ENCODE measurements around the gene ATG3. TPM values are rescaled to one million over a fixed set of nuclear protein-coding genes. Genes with fewer than 3 reads are reported as not detected.
A peak's percentile ranks its signal among the peaks of the same experiment; 100 is the strongest.
"Not testable (repeated sequence)": the region's sequence is repeated elsewhere in the genome, so short reads cannot be mapped to it uniquely, and the experiment has no call there.

The ATG3 gene
- total RNA-seq, 2 donors from 2014 or later = 45.7 to 73.5 TPM

DNA sequence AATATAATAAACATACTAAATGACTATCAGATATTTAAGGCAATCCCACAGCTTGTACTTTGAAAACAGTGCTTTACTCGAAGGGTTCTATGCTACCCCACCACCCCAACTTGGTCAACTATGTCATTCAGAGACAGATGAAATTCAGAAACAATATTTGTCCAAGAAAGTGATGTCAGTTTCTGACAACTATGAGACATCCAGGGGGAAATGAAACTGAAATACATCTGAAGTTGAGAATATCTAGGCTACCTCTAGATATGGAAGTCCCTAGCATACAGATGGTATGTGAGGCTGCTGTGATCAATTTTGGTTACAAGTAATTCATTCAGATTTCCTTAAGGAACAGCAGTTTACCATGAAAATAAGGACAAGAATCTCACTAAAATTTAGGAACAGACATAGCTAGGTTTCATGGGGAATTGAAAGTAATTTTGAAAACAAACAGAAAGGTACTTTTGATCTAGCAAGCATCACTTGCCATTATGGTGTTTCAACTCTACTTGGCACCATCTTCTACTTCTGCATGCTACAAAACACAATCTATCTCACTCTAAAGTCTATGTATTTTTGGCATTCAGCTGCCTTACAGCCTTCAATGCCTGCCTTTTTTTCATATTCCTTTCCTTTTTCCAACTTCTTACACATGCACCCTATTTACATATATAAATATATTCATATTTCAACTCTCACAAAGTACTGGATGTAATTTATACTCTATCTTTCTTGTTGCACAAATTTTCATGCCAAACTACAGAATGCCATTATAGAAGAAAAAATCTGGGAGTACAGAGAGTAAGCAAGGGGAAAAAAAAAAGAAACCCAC, 21.7 kb downstream of the ATG3 start:
- DNase-seq (ENCODE audit: low spot score) = no peak
- Histone ChIP-seq H3K4me1 (replicated peaks) (no peaks in the 10 kb centered on the region), H3K36me3 (no peaks in the 10 kb centered on the region), H3K27ac (no peak overlapping the region), H3K27me3 (replicated peaks; ENCODE audit: insufficient read depth) (no peaks in the 10 kb centered on the region), H3K9me3 (no peaks in the 10 kb centered on the region), H3K4me3 (no peak overlapping the region)
- 92% methylated on average over 1 of the region's 1 CpG for WGBS
- intact Hi-C loops (cut with DNase I) = loop anchor here (10.0 kb wide), 1 partner anchor 425 kb away; no protein-coding TSS in a partner anchor
- TF ChIP-seq POLR2AphosphoS5 (IDR thresholded peaks at IDR 0.05) = no peak
- TF ChIP-seq, protein P1, sequence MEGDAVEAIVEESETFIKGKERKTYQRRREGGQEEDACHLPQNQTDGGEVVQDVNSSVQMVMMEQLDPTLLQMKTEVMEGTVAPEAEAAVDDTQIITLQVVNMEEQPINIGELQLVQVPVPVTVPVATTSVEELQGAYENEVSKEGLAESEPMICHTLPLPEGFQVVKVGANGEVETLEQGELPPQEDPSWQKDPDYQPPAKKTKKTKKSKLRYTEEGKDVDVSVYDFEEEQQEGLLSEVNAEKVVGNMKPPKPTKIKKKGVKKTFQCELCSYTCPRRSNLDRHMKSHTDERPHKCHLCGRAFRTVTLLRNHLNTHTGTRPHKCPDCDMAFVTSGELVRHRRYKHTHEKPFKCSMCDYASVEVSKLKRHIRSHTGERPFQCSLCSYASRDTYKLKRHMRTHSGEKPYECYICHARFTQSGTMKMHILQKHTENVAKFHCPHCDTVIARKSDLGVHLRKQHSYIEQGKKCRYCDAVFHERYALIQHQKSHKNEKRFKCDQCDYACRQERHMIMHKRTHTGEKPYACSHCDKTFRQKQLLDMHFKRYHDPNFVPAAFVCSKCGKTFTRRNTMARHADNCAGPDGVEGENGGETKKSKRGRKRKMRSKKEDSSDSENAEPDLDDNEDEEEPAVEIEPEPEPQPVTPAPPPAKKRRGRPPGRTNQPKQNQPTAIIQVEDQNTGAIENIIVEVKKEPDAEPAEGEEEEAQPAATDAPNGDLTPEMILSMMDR (IDR thresholded peaks at IDR 0.05) = no peak
- TF ChIP-seq POLR2A (IDR thresholded peaks at IDR 0.05) = no peak

DNA sequence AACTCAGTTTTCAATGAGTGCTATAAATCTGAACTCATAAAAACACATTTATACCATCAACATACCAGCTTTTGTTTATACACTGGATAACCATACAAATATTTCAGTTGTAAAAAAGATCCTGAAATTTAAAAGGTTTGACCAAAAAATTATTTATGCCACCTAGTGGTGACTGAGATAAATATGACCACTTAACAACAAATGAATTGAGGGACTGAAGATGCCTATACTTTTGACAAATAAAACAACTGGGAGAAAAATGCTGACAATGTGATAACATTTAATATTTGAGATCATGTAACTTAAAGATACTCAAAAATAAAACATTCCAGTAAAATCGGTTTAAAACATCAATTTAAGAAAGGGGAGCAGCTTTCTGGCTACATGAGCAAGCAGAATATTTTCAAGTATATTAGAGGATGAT, 30.4 kb downstream of the ATG3 start:
- DNase-seq (ENCODE audit: low spot score) = no peak
- Histone ChIP-seq H3K27ac (no peak overlapping the region), H3K36me3 (no peaks in the 10 kb centered on the region), H3K4me1 (replicated peaks) (no peaks in the 10 kb centered on the region), H3K4me3 (no peak overlapping the region), H3K9me3 (no peaks in the 10 kb centered on the region), H3K27me3 (replicated peaks; ENCODE audit: insufficient read depth) (no peaks in the 10 kb centered on the region)
- 7% methylated on average over 1 of the region's 1 CpG for WGBS
- intact Hi-C loops (cut with DNase I) = loop anchor here (10.0 kb wide), 1 partner anchor 417 kb away; no protein-coding TSS in a partner anchor
- TF ChIP-seq POLR2A (IDR thresholded peaks at IDR 0.05) = no peak
- no peak for TF ChIP-seq POLR2AphosphoS5 (IDR thresholded peaks at IDR 0.05)
- TF ChIP-seq, protein P1 (IDR thresholded peaks at IDR 0.05) = peak; percentile 40 to 59 (median 57)

DNA sequence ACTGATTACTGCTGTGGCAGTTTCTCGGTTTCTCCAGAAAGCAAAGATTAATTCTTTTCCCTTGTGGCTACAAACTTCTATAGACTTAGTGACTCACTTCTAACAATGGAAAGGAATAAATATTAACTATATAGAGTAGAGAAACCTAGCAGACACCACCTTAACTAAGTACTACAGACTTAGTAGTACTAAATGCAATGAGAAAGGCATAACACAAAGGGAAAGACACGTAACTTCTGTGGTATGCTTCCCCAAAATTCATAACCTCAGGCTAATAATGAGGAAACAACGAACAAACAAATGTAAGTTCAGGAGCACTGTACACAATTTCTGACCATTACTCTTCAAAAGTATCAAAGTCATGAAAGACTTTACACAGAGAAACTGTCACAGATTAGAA, 31.2 kb downstream of the ATG3 start:
- Histone ChIP-seq H3K4me3 (no peak overlapping the region), H3K9me3 (no peaks in the 10 kb centered on the region), H3K27ac (no peak overlapping the region), H3K27me3 (replicated peaks; ENCODE audit: insufficient read depth) (no peaks in the 10 kb centered on the region), H3K4me1 (replicated peaks) (no peaks in the 10 kb centered on the region), H3K36me3 (no peaks in the 10 kb centered on the region)
- 94% methylated on average over 3 of the region's 3 CpGs for WGBS
- TF ChIP-seq, protein P1 (IDR thresholded peaks at IDR 0.05) = no peak
- no peak for TF ChIP-seq POLR2AphosphoS5 (IDR thresholded peaks at IDR 0.05)
- TF ChIP-seq POLR2A (IDR thresholded peaks at IDR 0.05) = no peak
- intact Hi-C loops (cut with DNase I) = loop anchor here (10.0 kb wide), 1 partner anchor 416 kb away; no protein-coding TSS in a partner anchor
- DNase-seq (ENCODE audit: low spot score) = no peak

DNA sequence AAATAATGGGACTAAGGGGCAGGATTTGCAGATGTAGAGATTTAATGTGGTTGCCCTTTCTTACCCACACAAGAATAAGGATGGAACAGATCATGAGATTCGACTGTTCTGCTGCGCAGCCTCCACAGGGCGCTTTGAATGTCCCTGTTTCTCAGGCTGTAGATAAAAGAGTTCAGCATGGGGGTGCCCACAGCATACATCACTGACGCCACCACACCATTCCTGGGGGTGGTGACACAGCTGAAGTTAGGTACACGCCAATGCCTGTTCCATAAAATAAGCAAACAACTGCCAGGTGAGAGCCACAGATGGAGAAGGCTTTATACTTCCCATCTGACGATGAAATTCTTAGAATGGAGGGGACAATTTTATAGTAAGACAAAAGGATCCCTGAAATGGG, 37.6 kb downstream of the ATG3 start:
- DNase-seq (ENCODE audit: low spot score); H3K36me3 ChIP-seq; H3K27ac ChIP-seq; H3K4me1 ChIP-seq (replicated peaks); intact Hi-C loops (cut with DNase I); H3K27me3 ChIP-seq (replicated peaks; ENCODE audit: insufficient read depth); H3K4me3 ChIP-seq; H3K9me3 ChIP-seq: not testable (repeated sequence)
- WGBS = 91% methylated on average over 6 of the region's 6 CpGs

DNA sequence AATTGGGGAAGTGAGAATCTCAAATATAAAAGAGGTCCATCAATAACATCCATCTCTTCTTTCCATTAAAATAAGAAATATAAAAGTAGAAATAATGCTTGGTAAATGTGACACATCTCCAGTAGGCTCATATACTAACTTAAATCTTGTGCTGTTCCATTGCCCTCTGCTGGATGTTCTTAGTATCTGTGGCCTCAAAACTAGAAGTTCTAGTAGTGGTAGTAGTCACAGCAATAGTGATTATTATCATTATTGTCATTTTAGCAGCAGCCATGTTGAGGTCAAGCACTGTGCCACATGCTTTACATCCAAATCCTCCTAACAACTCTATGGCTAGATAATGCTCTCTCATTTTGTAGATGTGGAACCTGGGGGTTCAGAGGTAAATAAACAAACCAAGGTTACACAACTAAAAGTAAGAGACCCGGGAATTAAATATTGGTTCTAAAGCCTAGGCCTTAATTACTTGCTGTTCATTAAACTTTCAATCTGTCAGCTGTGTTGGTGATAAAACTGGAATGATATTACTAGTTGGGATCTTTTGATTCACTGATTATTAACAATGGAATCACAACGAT, 42.2 kb downstream of the ATG3 start:
- WGBS = 53% methylated on average over 2 of the region's 2 CpGs
- no peak for TF ChIP-seq POLR2A (IDR thresholded peaks at IDR 0.05)
- TF ChIP-seq, protein P1 (IDR thresholded peaks at IDR 0.05) = peak; percentile 36 to 90 (median 82)
- no peak for TF ChIP-seq POLR2AphosphoS5 (IDR thresholded peaks at IDR 0.05)
- H3K36me3 ChIP-seq = no peaks in the 10 kb centered on the region
- H3K4me3 ChIP-seq = no peak overlapping the region
- no peaks in the 10 kb centered on the region for H3K27me3 ChIP-seq (replicated peaks; ENCODE audit: insufficient read depth)
- no peaks in the 10 kb centered on the region for H3K9me3 ChIP-seq
- intact Hi-C loops (cut with DNase I) = loop anchor here (2.0 to 5.0 kb wide), 2 partner anchors 195 to 212 kb away; no protein-coding TSS in a partner anchor
- peak; percentile 51 for DNase-seq (ENCODE audit: low spot score)
- H3K27ac ChIP-seq = no peak overlapping the region
- no peaks in the 10 kb centered on the region for H3K4me1 ChIP-seq (replicated peaks)

DNA sequence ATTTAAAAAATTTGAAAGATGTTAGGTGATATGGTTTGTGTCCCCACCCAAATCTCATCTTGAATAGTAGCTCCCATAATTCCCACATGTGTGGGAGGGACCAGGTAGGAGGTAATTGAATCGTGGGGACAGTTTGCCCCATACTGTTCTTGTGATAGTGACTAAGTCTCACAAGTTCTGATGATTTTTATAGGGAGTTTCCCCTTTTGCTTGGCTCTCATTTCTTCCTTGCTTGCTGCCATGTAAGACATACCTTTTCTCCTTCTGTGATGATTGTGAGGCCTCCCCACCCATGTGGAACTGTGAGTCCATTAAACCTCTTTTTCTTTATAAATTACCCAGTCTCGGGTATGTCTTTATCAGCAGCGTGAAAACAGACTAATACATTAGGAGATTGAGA, 42.8 kb downstream of the ATG3 start:
- not testable (repeated sequence) for H3K36me3 ChIP-seq; H3K4me3 ChIP-seq; H3K27ac ChIP-seq; H3K9me3 ChIP-seq; H3K4me1 ChIP-seq (replicated peaks); H3K27me3 ChIP-seq (replicated peaks; ENCODE audit: insufficient read depth); DNase-seq (ENCODE audit: low spot score)
- intact Hi-C loops (cut with DNase I) = loop anchor here (5.0 kb wide), 1 partner anchor 212 kb away; no protein-coding TSS in a partner anchor
- 59% methylated on average over 3 of the region's 3 CpGs for WGBS

Measured in prostate gland (tissue), 2 donors.